HCT116 (cell line): ENCODE measurements around the gene LZTS3.

Experiments used
- CTCF ChIP-seq, 3 experiments: fragments of 200-600 bp in 1 of 3; sonication (generic) in 1 of 3; IDR thresholded peaks in 2 of 3; conservative IDR thresholded peaks in 1 of 3; 2 replicates each; pipeline ENCODE4 v1.5.1; 2012 to 2017; ENCODE audit warnings: low read depth in 2 of 3, low read length in 2 of 3, antibody characterized with exemption in 1 of 3, borderline replicate concordance in 1 of 3, control low read depth in 1 of 3, mild to moderate bottlenecking in 1 of 3, mixed read lengths in 1 of 3, mixed run types in 1 of 3, moderate library complexity in 1 of 3; ENCODE audit not compliant: insufficient read depth in 1 of 3
- ELF1 ChIP-seq: IDR thresholded peaks from 2 replicates; pipeline ENCODE4 v1.6.1; 2012; ENCODE audit warnings: low read depth, borderline replicate concordance
- EZH2phosphoT487 ChIP-seq: fragments of 200-600 bp; IDR thresholded peaks from 2 replicates; pipeline ENCODE4 v1.6.1; 2018; ENCODE audit warnings: antibody characterized with exemption, borderline replicate concordance
- POLR2A ChIP-seq: IDR thresholded peaks from 2 replicates; pipeline ENCODE4 v1.7.0; 2011; ENCODE audit warnings: borderline replicate concordance; ENCODE audit not compliant: insufficient read depth, insufficient read length; ENCODE audit errors: extremely low read depth
- REST ChIP-seq: IDR thresholded peaks from 2 replicates; pipeline ENCODE4 v1.6.1; 2012; ENCODE audit warnings: low read depth
- SIN3A ChIP-seq: IDR thresholded peaks from 2 replicates; pipeline ENCODE4 v1.6.1; 2012; ENCODE audit warnings: low read depth
- SP1 ChIP-seq: IDR thresholded peaks from 2 replicates; pipeline ENCODE4 v1.6.1; 2012; ENCODE audit warnings: low read depth
- ZBTB33 ChIP-seq: IDR thresholded peaks from 2 replicates; pipeline ENCODE4 v1.6.1; 2011; ENCODE audit warnings: mild to moderate bottlenecking, low read length, moderate library complexity; ENCODE audit not compliant: insufficient replicate concordance; ENCODE audit errors: extremely low read depth

- no peak for TF ChIP-seq EZH2phosphoT487
- no peak for TF ChIP-seq SP1
- TF ChIP-seq ZBTB33 = no peak
- TF ChIP-seq REST = no peak
- TF ChIP-seq POLR2A = no peak
- no peak for TF ChIP-seq CTCF (IDR thresholded peaks at IDR 0.05 in 2 of 3, conservative IDR thresholded peaks at IDR 0.05 in 1 of 3; ENCODE audit: borderline replicate concordance in 1 of 3, insufficient read depth in 1 of 3, low read depth in 2 of 3, low read length in 2 of 3)
- TF ChIP-seq ELF1 = no peak
- TF ChIP-seq SIN3A = no peak
These were observed 43.2 kb downstream of the LZTS3 start for GRCh38 chr20:3130051-3130600.
